GM23248 (cell line): ENCODE measurements around the gene RBFA.

Experiments used
- EZH2 ChIP-seq: fragments of 200-600 bp; sonication (generic); IDR thresholded peaks from 2 replicates; pipeline ENCODE4 v1.6.1; 2018; ENCODE audit warnings: antibody characterized with exemption, mild to moderate bottlenecking; ENCODE audit not compliant: insufficient read depth, poor library complexity, severe bottlenecking
- EZH2phosphoT487 ChIP-seq: fragments of 200-600 bp; sonication (generic); IDR thresholded peaks from 2 replicates; pipeline ENCODE4 v1.6.1; 2018; ENCODE audit warnings: antibody characterized with exemption, moderate library complexity, mild to moderate bottlenecking, low read depth; ENCODE audit not compliant: insufficient read depth

- TF ChIP-seq EZH2 = no peak
- TF ChIP-seq EZH2phosphoT487 = no peak
These were observed 27.5 kb upstream of the RBFA start for GRCh38 chr18:80006724-80007123.
